Heart right ventricle (tissue), 16 donors: Measurements from ENCODE around the gene CREB5. TPM values are rescaled to one million over a fixed set of nuclear protein-coding genes. Genes with fewer than 3 reads are reported as not detected.

ENCODE experiments used
- ATAC-seq, 8 donors: fragments of 200-7000 bp; cut with Tn5 transposase; one replicate each; pipeline ENCODE4 v1.9.1; 2020; ENCODE audit warnings: mild to moderate bottlenecking in 8 of 8, moderate library complexity in 8 of 8, moderate number of reproducible peaks in 1 of 8
- DNase-seq, 2 donors: peaks; one replicate each; pipeline ENCODE4 v3.0.0-alpha.2; 2020
- H3K27ac ChIP-seq, 10 donors: fragments of 200-600 bp; sonication (generic) in 2 of 10; one replicate each; pipeline versions ENCODE4 v1.5.0 to v1.8.0; 2020 to 2022; ENCODE audit warnings: mild to moderate bottlenecking in 3 of 10
- H3K27me3 ChIP-seq, 7 donors: fragments of 200-600 bp; one replicate each; pipeline ENCODE4 v1.8.0; 2021 to 2022; ENCODE audit warnings: mild to moderate bottlenecking in 2 of 7
- H3K36me3 ChIP-seq, 9 donors: fragments of 200-600 bp; sonication (generic) in 1 of 9; one replicate each; pipeline versions ENCODE4 v1.5.0 to v1.8.0; 2020 to 2022; ENCODE audit warnings: mild to moderate bottlenecking in 2 of 9
- H3K4me1 ChIP-seq, 9 donors: fragments of 200-600 bp; sonication (generic) in 1 of 9; one replicate each; pipeline versions ENCODE4 v1.5.0 to v1.8.0; 2020 to 2022; ENCODE audit warnings: mild to moderate bottlenecking in 4 of 9
- H3K4me3 ChIP-seq, 10 donors: fragments of 200-600 bp; sonication (generic) in 2 of 10; one replicate each; pipeline versions ENCODE4 v1.5.0 to v1.8.0; 2020 to 2022; ENCODE audit warnings: mild to moderate bottlenecking in 7 of 10, moderate library complexity in 2 of 10
- H3K9me3 ChIP-seq, 11 donors: fragments of 200-600 bp in 10 of 11; sonication (generic) in 2 of 11; one replicate each; pipeline versions ENCODE4 v1.5.0 to v1.8.0; 2013 to 2022; ENCODE audit warnings: mild to moderate bottlenecking in 2 of 11, control low read depth in 1 of 11, moderate library complexity in 1 of 11
- WGBS, 2 donors: extraction: QIAGEN DNeasy Blood & Tissue Kit; methylation state at CpG; one replicate each; pipeline ENCODE4 v1.1.7; 2013; ENCODE audit warnings: inconsistent platforms in 1 of 2; 5-methylcytosine and 5-hydroxymethylcytosine counted together
- intact Hi-C, 10 donors: fragments of 100-400 bp; cut with DNase I; formaldehyde crosslinking; loops; one replicate each; pipeline versions ENCODE4 v1.11.1 to v1.14.2; 2022
- polyA plus RNA-seq, 2 donors: library from polyadenylated mRNA; stranded (reverse); fragments of 200-250 nt; gene quantifications; one replicate each; pipeline ENCODE4 v1.2.3, GENCODE V29; 2013
- total RNA-seq, 10 donors: library from RNA; stranded (reverse); fragmentation: NEBNext Ultra II Directional in 3 of 10; extraction: Animal tissue kit (Norgen Biotek cat#: 25700) in 3 of 10; gene quantifications; one replicate each; pipeline versions ENCODE4 v1.2.1 to v1.2.4, GENCODE V29; 2021 to 2023
- TF ChIP-seq, protein P1 (sequence below), 9 donors: fragments of 200-600 bp; sonication (generic) in 2 of 9; IDR thresholded peaks; one replicate each; pipeline versions ENCODE4 v1.5.0 to v1.8.0; 2021 to 2022; ENCODE audit warnings: antibody characterized with exemption in 9 of 9, mild to moderate bottlenecking in 5 of 9, moderate library complexity in 1 of 9
- donor health status: Arrhythmogenic right ventricular cardiomyopathy.
- donor health status: ischemic (EF 13 %, LVEDD 7.1; RV severe dilation, severe dysfunction).
- donor health status: healthy with polysubstance abuse.
- donor health status: DM: no; HTN: yes; CAD: no.
- donor health status: DM: no; HTN: no; CAD: no.
- donor health status: ischemic (EF 25% LVEDD 6.9; RV normal size, moderate dysfunction).
- donor health status: ischemic (EF 25% LVEDD 5.7; RV mildly dilated, moderate dysfunction).
- donor health status: healthy.
- donor health status: DM: yes; HTN: yes; CAD: no.
- donor health status: Ischemic cardiomyopathy.
- donor health status: ischemic (EF 35%, LVEDD 5.7; RV mildly dilated, moderate dysfunction).
- donor health status: nonischemic (EF 11% LVEDD 7.7; RV severe dilation, severe dysfunction).
- donor health status: DM: yes; HTN: yes; CAD: no.
- donor health status: PGD.
- donor health status: ischemic (EF 29% LVEDD 5.4; RV normal size, mild dysfunction).
- donor health status: nonischemic (EF 23%, LVEDD 6.1; RV moderate dilation, normal function).

CREB5 gene
- total and polyA plus RNA-seq, 12 donors = 4.7 to 170 (median 19.0) TPM

DNA sequence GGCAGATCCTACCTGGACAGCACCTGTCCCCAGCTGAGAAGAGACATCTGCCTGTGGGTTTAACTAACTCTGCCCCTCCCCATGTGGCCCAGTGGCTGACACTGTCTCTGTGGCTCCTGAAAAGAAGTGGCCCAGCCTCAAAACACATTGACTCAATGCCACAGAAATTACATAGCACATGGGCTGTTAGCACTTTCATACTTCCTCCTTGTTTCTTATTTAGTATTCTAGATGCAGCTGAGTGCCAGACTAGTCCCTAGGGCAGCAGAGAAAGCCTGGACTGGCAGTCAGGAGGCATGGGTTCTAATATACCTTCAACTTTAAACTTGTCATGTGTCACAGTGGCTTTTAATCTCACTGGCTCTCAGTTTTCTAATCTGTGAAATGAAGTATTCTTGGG, 374.8 kb downstream of the CREB5 start:
- no peak for DNase-seq
- no peaks in the 10 kb centered on the region for H3K9me3 ChIP-seq
- H3K36me3 ChIP-seq = no peaks in the 10 kb centered on the region
- TF ChIP-seq, protein P1, sequence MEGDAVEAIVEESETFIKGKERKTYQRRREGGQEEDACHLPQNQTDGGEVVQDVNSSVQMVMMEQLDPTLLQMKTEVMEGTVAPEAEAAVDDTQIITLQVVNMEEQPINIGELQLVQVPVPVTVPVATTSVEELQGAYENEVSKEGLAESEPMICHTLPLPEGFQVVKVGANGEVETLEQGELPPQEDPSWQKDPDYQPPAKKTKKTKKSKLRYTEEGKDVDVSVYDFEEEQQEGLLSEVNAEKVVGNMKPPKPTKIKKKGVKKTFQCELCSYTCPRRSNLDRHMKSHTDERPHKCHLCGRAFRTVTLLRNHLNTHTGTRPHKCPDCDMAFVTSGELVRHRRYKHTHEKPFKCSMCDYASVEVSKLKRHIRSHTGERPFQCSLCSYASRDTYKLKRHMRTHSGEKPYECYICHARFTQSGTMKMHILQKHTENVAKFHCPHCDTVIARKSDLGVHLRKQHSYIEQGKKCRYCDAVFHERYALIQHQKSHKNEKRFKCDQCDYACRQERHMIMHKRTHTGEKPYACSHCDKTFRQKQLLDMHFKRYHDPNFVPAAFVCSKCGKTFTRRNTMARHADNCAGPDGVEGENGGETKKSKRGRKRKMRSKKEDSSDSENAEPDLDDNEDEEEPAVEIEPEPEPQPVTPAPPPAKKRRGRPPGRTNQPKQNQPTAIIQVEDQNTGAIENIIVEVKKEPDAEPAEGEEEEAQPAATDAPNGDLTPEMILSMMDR (IDR thresholded peaks at IDR 0.05) = no peak
- no peaks in the 10 kb centered on the region for H3K27me3 ChIP-seq
- H3K4me1 ChIP-seq = peaks cover 0 to 28% (median 0%) of the 10 kb centered on the region in 9 donors
- no peak overlapping the region for H3K27ac ChIP-seq
- no peak overlapping the region for H3K4me3 ChIP-seq
- intact Hi-C loops = no loop called here
- ATAC-seq = peak in 1 of 8 donors; percentile 10

DNA sequence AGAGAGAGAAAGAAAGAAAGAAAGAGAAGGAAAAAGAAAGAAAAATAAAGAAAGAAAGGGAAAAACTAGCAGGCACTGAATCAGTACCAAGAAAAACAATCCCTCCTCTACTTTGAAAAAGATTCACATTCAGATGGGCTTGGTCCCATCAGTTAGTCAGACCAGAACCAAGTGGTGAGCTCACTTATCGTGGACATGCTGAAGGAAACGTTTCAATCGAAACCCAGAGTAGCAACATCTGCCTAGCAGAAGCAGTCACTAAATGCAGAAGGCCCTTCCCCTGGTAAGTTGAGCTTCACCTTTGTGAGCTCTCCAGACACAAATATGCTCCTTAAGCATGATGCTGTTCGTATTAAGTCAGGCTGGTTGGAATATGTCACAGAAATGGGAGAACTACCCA, 378.1 kb downstream of the CREB5 start:
- Histone ChIP-seq H3K4me1 (peaks cover 0 to 13% (median 0%) of the 10 kb centered on the region in 9 donors), H3K4me3 (no peak overlapping the region), H3K36me3 (no peaks in the 10 kb centered on the region), H3K27me3 (no peaks in the 10 kb centered on the region), H3K9me3 (no peaks in the 10 kb centered on the region), H3K27ac (no peak overlapping the region)
- 78 to 81% methylated on average over 4 of the region's 4 CpGs for WGBS, 2 donors
- intact Hi-C loops = no loop called here
- peak in 1 of 8 donors; percentile 29 for ATAC-seq
- no peak for DNase-seq
- TF ChIP-seq, protein P1 (IDR thresholded peaks at IDR 0.05) = no peak

GRCh38 chr7:28792858-28793257, 380.5 kb downstream of the CREB5 start:
- TF ChIP-seq, protein P1 (IDR thresholded peaks at IDR 0.05) = no peak
- WGBS, 2 donors = 87 to 89% methylated on average over 2 of the region's 2 CpGs
- DNase-seq (no peak), ATAC-seq (no peak)
- no peaks in the 10 kb centered on the region for H3K9me3 ChIP-seq
- peaks cover 0 to 3% (median 0%) of the 10 kb centered on the region in 9 donors for H3K4me1 ChIP-seq
- H3K27me3 ChIP-seq = no peaks in the 10 kb centered on the region
- H3K27ac ChIP-seq = no peak overlapping the region
- no peak overlapping the region for H3K4me3 ChIP-seq
- no peaks in the 10 kb centered on the region for H3K36me3 ChIP-seq
- intact Hi-C loops = no loop called here

- 77 to 78% methylated on average over 9 of the region's 9 CpGs for WGBS, 2 donors
- Histone ChIP-seq H3K36me3 (no peaks in the 10 kb centered on the region), H3K27ac (no peak overlapping the region), H3K9me3 (no peaks in the 10 kb centered on the region), H3K4me1 (peaks cover 0 to 3% (median 0%) of the 10 kb centered on the region in 9 donors), H3K4me3 (no peak overlapping the region), H3K27me3 (no peaks in the 10 kb centered on the region)
- ATAC-seq = peak in 4 of 8 donors; percentile 11 to 85 (median 60)
- TF ChIP-seq, protein P1 (IDR thresholded peaks at IDR 0.05) = no peak
- intact Hi-C loops = no loop called here
- DNase-seq = peak in 1 of 2 donors; percentile 41
Measured at GRCh38 chr7:28793381-28794085, 381.2 kb downstream of the CREB5 start.
